ENCODE results near the gene PHACTR1.

PHACTR1 gene

DNA sequence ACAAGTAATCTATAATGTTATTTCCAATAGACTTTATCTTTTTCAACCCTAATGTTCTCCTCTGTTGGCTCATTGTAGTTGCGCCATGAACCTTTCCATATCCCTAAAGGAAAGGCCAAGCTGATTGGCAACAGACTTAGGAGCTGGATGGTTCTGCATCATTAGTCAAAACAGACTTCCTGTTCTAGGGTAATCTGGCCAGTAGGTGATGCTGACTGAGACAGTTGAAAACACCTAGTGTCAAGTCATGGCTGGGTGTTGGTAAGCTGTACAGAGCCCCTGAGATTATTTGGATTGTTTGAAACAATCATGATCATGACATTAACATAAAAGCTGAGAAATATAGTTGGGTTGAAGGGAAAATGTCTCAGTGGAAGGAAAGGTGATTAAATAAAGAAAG lies 231.4 kb downstream of the PHACTR1 start:
- no peak for DNase-seq (ENCODE audit: low read depth in 1 of 2, low spot score in 1 of 2)

GRCh38 chr6:12950976-12951375 lies 234.4 kb downstream of the PHACTR1 start:
- DNase-seq (ENCODE audit: low read depth in 1 of 2, low spot score in 1 of 2): no peak

- no peak for DNase-seq (ENCODE audit: low read depth in 1 of 2, low spot score in 1 of 2)
Measured at GRCh38 chr6:12951415-12951814, 234.8 kb downstream of the PHACTR1 start.

GRCh38 chr6:12952318-12952717 lies 235.8 kb downstream of the PHACTR1 start:
- DNase-seq (ENCODE audit: low read depth in 1 of 2, low spot score in 1 of 2): no peak

DNA sequence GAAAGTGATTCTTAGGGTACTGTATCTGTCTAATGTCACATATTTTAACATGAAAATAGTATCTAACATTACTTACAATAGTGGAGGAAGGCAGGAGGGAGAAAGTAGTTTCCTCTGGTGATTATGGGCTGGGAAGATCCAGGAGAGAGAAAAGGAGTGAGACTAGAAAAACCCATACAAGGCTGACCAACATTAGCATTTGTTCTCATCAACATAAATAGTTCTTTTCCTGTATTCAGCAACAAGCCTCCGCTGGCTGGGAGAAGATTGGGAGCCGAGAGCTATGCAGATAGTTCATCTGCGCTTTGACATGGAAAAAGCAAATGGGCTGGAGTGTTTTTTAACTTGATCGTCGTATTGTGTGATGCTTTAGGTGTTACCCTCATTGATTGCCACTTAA lies 239.4 kb downstream of the PHACTR1 start:
- DNase-seq (ENCODE audit: low read depth in 1 of 2, low spot score in 1 of 2): no peak

DNA sequence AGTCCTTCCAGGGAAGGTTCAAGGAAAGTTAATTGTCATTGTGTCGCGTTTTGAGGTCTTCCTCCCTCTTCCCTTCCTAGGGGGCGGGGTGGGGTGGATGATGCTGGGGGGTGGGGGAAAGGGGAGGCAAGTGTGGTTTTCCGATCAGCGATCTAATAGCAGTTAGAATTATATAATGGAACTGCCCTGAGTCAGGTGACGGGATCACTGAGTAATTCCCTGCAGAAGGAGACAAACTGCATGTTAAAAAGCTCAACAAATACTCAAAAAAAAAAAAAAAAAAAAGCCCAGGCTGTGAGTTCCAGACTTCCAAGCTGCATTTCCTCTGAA lies 240.4 kb downstream of the PHACTR1 start:
- no peak for DNase-seq (ENCODE audit: low read depth in 1 of 2, low spot score in 1 of 2)

DNA sequence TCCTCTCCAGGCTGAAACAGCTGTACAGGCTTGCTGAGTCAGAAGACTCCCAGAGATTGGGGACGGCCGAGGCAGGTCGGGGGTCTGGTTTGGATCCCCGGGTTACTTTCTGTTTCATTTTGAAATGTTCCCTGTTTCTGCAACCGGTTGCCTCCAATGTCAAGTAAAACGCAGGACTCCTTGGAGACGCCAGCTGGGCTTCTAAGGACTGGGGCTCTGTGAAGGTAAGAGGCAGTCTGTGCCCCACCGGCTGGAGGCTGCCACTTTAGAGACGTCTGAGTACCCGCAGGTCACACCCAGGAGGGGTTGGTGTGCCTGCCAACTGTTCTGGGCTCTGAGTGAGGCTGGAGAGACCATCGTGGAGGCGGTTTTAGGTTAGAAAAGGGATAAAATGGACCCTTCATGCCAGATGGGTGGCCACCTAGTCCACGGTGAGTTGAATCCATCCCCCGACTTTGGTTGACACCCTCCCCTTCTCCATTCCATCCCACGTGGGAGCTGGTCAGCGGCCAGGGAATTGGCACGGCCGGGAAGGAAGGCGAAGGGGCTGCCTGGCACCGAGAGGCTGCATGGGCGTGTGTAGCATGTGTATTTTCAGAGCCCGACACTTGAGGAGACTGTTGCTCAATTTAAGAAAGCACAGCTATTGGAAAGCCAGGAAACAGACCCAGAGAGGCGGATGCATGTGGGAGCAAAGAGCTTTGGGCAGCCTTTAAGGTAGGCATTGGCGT lies 240.9 kb downstream of the PHACTR1 start:
- no peak for DNase-seq (ENCODE audit: low read depth in 1 of 2, low spot score in 1 of 2)

DNA sequence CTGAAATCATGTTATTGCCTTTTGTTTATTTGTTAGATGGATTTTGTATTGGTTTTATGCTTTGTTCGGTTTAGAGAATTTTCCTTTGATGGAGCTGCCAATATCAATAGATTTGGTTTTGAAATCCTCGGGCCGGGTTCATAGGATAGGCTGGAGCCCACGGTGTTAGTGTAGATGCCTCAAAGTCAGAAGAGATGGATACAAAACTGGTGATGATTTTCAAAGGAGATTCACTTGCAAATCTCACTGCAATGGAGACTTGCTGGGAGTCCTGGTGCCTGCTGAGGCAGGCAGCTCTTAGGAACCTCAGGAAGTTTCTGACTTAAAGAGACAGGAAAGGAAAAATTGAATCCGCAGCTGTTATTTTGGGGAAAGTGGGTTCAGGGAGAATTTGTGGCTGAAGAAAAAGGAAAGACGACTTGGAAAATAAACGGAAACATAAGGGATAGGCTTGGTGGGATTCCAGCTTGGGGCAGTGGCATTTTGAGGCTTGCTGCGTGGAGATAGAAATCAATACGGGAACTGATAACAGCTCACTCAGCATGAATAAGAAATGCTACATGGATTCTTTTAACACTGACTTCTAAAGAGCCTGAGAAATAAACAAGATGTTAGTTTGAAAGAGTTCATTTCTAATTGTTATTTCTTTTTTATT lies 241.6 kb downstream of the PHACTR1 start:
- DNase-seq (ENCODE audit: low read depth in 1 of 2, low spot score in 1 of 2): no peak

- no peak for DNase-seq (ENCODE audit: low read depth in 1 of 2, low spot score in 1 of 2)
Measured at GRCh38 chr6:12961761-12962160, 245.2 kb downstream of the PHACTR1 start.

DNA sequence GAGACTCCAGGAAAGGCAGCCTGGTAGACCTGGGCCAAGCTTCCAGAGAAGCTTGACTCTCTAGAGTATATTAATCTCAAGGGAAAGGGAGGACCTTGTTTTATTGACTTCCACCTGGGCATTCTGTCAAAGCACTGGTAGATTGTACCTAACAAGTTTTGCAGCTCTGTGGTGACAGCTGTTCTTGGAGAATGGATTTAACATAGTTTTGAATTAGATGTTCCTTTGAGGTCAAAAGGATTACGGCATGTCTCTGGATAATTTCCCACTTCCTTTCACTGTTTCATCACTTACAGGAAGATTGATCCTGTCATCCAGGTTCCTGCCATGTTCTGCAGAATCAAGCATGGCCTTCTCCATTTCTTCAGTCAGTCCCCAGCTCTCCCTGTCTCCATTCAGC lies 246.0 kb downstream of the PHACTR1 start:
- no peak for DNase-seq (ENCODE audit: low read depth in 1 of 2, low spot score in 1 of 2)

- no peak for DNase-seq (ENCODE audit: low read depth in 1 of 2, low spot score in 1 of 2)
Measured at GRCh38 chr6:12962987-12963386, 246.4 kb downstream of the PHACTR1 start.

DNA sequence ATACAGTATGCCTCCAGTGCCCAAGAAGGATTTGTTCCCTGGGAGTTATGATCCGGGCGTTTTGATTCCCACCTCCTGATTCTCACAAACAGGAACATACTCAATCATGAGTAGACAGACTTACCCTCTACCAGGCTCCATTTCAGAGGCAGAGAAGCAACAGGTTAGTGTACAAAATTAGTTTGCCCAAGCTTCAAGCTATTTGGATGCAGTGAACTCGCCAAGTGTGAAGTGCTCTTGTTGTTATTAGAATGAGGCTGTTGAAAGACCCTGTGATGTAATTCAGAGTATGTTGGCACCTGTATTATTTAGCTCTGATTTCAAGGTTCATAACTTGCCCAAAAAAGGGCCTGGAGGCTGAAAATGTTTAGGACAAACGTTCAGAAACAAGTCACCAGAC lies 247.0 kb downstream of the PHACTR1 start:
- no peak for DNase-seq (ENCODE audit: low read depth in 1 of 2, low spot score in 1 of 2)

DNA sequence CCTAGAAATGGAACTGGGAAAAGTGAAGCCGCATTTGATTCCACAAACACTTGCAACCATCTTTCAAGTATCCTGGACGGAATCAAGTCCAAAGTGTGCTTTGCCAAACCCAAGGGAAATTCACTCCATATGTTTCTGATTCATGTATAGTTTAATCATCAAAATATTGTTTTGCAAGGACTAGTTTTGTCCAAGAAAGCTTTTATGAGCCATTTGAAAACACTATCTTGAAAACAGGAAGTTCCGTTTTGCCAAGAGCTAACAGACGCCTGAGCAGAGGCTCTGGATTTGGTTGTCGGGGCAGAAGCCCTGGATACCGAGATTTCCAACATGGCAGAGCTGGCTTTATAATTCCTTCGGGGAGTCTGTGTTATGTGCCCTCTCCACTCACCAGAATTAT lies 251.1 kb downstream of the PHACTR1 start:
- no peak for DNase-seq (ENCODE audit: low read depth in 1 of 2, low spot score in 1 of 2)

GRCh38 chr6:12968290-12968689 lies 251.7 kb downstream of the PHACTR1 start:
- no peak for DNase-seq (ENCODE audit: low read depth in 1 of 2, low spot score in 1 of 2)

DNA sequence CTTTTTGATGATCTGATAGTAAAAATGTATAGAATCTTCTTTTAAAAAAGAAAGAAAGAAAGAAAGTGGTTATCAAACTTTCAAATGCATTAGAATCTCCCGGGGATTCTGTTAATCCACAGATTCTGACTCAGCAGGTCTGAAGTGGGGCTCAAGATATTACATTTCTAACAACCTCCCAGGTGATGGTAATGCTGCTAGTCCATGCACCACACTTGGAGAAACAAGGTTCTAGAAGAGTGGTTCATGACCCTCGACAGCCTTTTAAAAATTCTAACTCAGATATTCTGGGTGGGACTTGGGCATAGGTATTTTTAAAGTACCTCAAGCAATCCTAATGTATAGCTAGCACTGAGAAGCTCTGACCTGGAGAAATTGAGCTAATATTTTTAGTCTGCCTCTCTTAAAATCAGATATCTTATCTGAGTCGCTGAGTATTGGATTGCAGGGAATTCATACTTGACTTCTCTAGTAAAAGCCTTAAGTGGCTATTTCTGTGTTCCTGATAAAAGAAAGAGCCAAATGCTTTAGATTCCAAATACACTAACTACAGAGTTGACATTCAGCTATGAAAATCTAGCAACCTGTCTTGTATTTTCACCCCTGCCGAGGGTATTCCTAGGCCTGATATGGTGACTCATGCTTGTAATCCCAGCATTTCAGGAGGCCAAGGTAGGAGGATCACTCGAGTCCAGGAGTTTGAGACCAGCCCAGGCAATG lies 252.4 kb downstream of the PHACTR1 start:
- no peak for DNase-seq (ENCODE audit: low read depth in 1 of 2, low spot score in 1 of 2)

GRCh38 chr6:12969966-12970365 lies 253.4 kb downstream of the PHACTR1 start:
- no peak for DNase-seq (ENCODE audit: low read depth in 1 of 2, low spot score in 1 of 2)

DNA sequence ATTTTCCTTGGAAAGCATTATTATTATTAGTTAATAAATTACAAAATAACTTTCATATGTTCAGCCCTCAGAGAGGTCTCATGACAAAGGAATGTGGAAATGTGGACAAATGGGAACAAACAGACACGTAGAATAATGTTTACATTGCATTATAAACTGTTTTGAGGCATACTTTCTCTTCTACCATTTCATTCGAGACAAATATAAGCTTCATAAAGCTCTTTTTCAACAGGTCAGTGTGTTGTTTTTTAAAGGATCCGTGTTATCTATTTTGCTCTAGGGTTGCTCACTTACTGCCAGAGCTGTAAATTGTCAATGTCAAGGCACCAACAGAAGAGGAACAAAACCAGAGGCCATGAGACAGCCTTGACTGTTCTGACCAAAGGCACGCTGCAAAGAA lies 256.8 kb downstream of the PHACTR1 start:
- DNase-seq (ENCODE audit: low read depth in 1 of 2, low spot score in 1 of 2): no peak

GRCh38 chr6:12974551-12974950 lies 258.0 kb downstream of the PHACTR1 start:
- no peak for DNase-seq (ENCODE audit: low read depth in 1 of 2, low spot score in 1 of 2)

- no peak for DNase-seq (ENCODE audit: low read depth in 1 of 2, low spot score in 1 of 2)
Measured at GRCh38 chr6:12976366-12976765, 259.8 kb downstream of the PHACTR1 start.

DNA sequence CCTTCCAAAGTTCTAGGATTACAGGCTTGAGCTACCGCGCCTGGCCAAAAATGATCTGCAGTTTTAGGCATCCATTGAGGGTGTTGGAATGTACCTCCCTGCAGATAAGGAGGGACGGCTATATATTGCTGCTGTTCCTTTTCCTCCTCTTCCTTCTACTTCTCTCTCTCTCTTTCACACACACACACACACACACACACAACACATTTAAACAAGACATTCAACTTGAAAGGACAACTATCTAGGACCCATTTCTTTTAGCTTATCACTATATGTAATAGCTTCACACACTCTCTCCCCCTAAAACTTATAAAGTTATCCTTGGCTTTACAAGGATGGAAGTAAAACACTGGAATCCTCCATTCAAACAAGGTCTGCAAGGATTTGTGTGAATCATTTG lies 260.6 kb downstream of the PHACTR1 start:
- DNase-seq (ENCODE audit: low read depth in 1 of 2, low spot score in 1 of 2): no peak

- DNase-seq (ENCODE audit: low read depth in 1 of 2, low spot score in 1 of 2): no peak
Measured at GRCh38 chr6:12977806-12978205, 261.2 kb downstream of the PHACTR1 start.

- no peak for DNase-seq (ENCODE audit: low read depth in 1 of 2, low spot score in 1 of 2)
Measured at GRCh38 chr6:12980741-12981140, 264.2 kb downstream of the PHACTR1 start.

All from activated T-helper 1 cell treated with anti-CD3 and anti-CD28 coated beads, Interleukin-2, amount 50 U/mL, for 16 hours (primary cell).